Prostate gland (tissue), 2 donors: Measurements from ENCODE around the gene SARNP. TPM values are rescaled to one million over a fixed set of nuclear protein-coding genes. Genes with fewer than 3 reads are reported as not detected.

Experiments
- DNase-seq: peaks from one replicate; pipeline ENCODE4 v3.0.0-alpha.2; 2019; ENCODE audit warnings: low spot score
- H3K27ac ChIP-seq, 2 donors: fragments of 200-600 bp; sonication (generic); 2 replicates each; pipeline ENCODE4 v1.5.1; 2017 to 2019
- H3K27me3 ChIP-seq: fragments of 200-600 bp; sonication (generic); replicated peaks from 2 replicates; pipeline ENCODE4 v1.5.1; 2019; ENCODE audit not compliant: insufficient read depth
- H3K36me3 ChIP-seq, 2 donors: fragments of 200-600 bp; sonication (generic); 1 replicate in 1 of 2; 2 replicates in 1 of 2; pipeline versions ENCODE4 v1.5.1 to v1.8.1; 2017 to 2019
- H3K4me1 ChIP-seq: fragments of 200-600 bp; sonication (generic); replicated peaks from 2 replicates; pipeline ENCODE4 v1.5.1; 2019
- H3K4me3 ChIP-seq, 2 donors: fragments of 200-600 bp; sonication (generic); 2 replicates each; pipeline ENCODE4 v1.5.1; 2017 to 2019
- H3K9me3 ChIP-seq: fragments of 200-600 bp; sonication (generic); 2 replicates; pipeline ENCODE4 v1.5.1; 2017
- POLR2A ChIP-seq: fragments of 450-650 bp; IDR thresholded peaks from one replicate; pipeline ENCODE4 v1.6.1; 2016; ENCODE audit warnings: antibody characterized with exemption, mild to moderate bottlenecking
- POLR2AphosphoS5 ChIP-seq: sonication (generic); formaldehyde crosslinking; IDR thresholded peaks from one replicate; pipeline ENCODE4 v1.6.1; 2017; ENCODE audit warnings: antibody characterized with exemption
- WGBS: methylation state at CpG from one replicate; pipeline ENCODE4 v1.1.5; 2018; 5-methylcytosine and 5-hydroxymethylcytosine counted together
- intact Hi-C: fragments of 100-400 bp; cut with DNase I; formaldehyde crosslinking; loops from one replicate; pipeline ENCODE4 v1.14.2; 2022
- total RNA-seq, 2 donors: library from RNA; depleted of rRNA; stranded (reverse); fragments of >200 nt; gene quantifications; one replicate each; pipeline ENCODE4 v1.1.0, GENCODE V29; 2016
- TF ChIP-seq, protein P1 (sequence below), 4 experiments: fragments of 200-600 bp in 2 of 4; fragments of 450-650 bp in 2 of 4; sonication (generic) in 2 of 4; IDR thresholded peaks; 1 replicate in 3 of 4; 2 replicates in 1 of 4; pipeline ENCODE4 v1.5.1; 2016 to 2019; ENCODE audit warnings: antibody characterized with exemption in 4 of 4, mild to moderate bottlenecking in 2 of 4, moderate library complexity in 2 of 4

SARNP gene
- total RNA-seq, 2 donors from 2014 or later = 65.9 to 75.9 TPM

DNA sequence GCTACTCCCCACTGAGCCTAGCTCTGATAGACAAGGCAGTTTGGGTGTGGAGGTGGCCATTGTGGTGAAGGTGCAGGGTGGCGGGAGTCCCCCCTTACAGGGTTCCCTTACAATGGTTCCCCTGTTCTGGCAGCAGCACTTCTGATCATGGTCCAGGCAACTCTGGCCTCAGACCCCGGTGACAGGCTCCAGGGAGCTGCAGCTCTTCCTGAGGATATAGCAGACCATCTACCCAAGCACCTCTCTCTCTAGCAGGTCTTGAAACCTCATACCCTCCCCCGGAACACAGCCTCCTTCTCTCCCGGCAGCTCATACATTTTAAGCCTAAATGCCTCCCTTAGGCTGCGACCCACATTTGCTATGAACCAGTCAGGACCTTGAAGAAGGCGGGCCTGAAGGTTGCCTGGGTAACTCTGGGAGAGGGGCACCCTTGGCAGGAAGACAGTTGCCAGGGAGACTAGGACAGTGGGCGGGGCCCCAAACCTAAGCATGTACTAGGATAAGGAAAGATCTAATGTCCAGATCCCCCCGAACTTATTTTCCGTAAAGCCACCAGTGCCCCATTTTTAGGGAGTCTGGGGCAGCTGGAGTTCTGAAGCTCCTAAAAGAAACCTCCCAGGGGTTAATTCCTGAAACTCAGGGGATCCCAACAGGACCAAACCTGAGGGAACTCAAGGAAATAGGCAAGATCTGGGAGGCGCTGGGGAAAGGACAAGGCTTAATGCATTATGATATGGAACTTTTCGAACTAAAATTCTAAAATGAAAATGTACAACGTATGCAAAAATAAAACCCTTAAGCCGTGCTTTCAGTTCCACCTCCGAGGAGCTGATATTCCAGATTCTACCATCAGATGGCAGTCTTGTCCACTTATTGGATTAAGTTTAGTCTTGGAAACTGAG is 79.2 kb downstream of the SARNP start:
- TF ChIP-seq, protein P1, sequence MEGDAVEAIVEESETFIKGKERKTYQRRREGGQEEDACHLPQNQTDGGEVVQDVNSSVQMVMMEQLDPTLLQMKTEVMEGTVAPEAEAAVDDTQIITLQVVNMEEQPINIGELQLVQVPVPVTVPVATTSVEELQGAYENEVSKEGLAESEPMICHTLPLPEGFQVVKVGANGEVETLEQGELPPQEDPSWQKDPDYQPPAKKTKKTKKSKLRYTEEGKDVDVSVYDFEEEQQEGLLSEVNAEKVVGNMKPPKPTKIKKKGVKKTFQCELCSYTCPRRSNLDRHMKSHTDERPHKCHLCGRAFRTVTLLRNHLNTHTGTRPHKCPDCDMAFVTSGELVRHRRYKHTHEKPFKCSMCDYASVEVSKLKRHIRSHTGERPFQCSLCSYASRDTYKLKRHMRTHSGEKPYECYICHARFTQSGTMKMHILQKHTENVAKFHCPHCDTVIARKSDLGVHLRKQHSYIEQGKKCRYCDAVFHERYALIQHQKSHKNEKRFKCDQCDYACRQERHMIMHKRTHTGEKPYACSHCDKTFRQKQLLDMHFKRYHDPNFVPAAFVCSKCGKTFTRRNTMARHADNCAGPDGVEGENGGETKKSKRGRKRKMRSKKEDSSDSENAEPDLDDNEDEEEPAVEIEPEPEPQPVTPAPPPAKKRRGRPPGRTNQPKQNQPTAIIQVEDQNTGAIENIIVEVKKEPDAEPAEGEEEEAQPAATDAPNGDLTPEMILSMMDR (IDR thresholded peaks at IDR 0.05) = peak; percentile 72 to 96 (median 92)
- TF ChIP-seq POLR2A = no peak
- peak; percentile 62 for TF ChIP-seq POLR2AphosphoS5
- peak; percentile 84 for DNase-seq
- WGBS = 2% methylated on average over 14 of the region's 14 CpGs
- Histone ChIP-seq H3K36me3 (no peaks in the 10 kb centered on the region), H3K27me3 (no peaks in the 10 kb centered on the region), H3K4me3 (peak overlapping the region; percentile 26 to 41), H3K4me1 (no peaks in the 10 kb centered on the region), H3K27ac (peak overlapping the region; percentile 56 to 61), H3K9me3 (no peaks in the 10 kb centered on the region)
- intact Hi-C loops = loop anchor here (2.0 to 10.0 kb wide), 3 partner anchors 200 to 366 kb away; partner anchors contain the start of genes PA2G4 and RPS26

DNA sequence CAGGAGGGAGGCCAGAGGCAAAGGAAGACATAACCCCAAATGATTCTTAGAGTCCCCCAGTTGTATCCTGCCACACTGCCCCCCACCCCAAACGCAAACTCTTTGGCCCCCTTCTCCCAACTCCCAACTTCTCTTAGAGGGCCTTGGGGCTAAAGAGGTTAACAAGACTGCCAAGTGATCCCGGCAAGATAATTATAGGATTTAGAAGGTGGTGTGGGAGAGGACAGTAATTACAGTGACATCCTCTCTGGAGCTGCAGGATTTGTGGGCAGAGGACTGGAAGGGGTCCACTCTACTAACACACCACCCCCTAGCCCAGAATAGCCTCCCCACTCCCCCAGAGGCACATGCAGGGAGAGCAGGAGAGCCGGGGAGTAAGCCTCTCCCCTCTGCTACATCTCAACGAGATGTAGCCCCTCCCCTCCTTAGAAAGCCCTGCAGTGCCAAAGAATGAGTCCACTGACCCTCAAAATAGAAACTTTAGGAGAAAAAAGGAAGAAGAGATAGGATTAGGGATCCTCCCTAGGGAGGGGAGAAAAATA is 79.9 kb downstream of the SARNP start:
- intact Hi-C loops = loop anchor here (2.0 to 10.0 kb wide), 3 partner anchors 201 to 367 kb away; partner anchors contain the start of genes PA2G4 and RPS26
- no peaks in the 10 kb centered on the region for H3K9me3 ChIP-seq
- H3K27me3 ChIP-seq = no peaks in the 10 kb centered on the region
- peak overlapping the region; percentile 56 to 61 for H3K27ac ChIP-seq
- H3K36me3 ChIP-seq = no peaks in the 10 kb centered on the region
- TF ChIP-seq POLR2A = no peak
- no peak for DNase-seq
- H3K4me1 ChIP-seq = no peaks in the 10 kb centered on the region
- WGBS = 2% methylated on average over 4 of the region's 4 CpGs
- H3K4me3 ChIP-seq = no peak overlapping the region

DNA sequence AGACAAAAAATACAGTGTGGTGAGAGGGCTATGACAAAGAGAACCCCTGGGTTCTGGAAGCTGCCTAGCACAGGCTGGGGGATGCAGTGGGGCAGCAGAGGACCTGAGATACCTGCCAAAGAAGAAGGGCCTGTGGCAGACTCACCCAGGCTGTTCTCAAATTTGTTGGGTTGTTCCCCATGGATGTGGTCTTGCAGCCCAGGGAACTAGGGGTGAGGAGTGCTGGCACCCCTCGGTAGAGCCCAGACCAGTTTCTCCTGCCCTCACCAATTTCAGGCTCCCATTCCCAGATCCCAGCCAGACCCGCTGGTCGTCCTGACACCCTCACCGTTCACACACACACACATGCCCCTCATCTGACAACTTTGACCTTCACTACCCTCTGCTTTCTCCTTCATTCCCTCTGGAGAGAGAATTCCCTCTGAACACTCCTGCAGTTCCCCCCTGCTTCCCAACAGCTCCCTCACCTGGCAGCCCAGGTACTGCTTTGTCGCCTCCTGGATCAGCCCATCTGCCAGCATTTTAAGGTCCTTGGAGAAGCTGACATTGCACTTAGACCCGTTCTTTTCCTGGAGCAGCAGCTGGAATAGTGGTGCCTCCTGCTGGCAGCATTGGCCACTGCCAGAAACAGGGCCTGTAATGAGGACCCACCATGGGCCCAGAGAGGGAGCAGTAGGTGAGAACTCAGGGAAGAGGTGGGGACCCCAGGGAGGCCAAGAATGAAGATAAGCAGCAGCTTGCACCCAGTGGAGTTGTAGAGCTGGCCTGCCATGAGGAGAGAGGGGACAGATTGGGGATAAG is 80.5 kb downstream of the SARNP start:
- intact Hi-C loops = loop anchor here (10.0 kb wide), 2 partner anchors 308 to 368 kb away; partner anchors contain the start of genes PA2G4 and RPS26
- DNase-seq = peak; percentile 69
- WGBS = 26% methylated on average over 6 of the region's 6 CpGs
- no peak overlapping the region for H3K27ac ChIP-seq
- TF ChIP-seq, protein P1 (IDR thresholded peaks at IDR 0.05) = peak; percentile 49 to 87 (median 66)
- TF ChIP-seq POLR2AphosphoS5 = peak; percentile 67
- no peak for TF ChIP-seq POLR2A
- H3K4me3 ChIP-seq = no peak overlapping the region
- no peaks in the 10 kb centered on the region for H3K27me3 ChIP-seq
- no peaks in the 10 kb centered on the region for H3K9me3 ChIP-seq
- H3K4me1 ChIP-seq = no peaks in the 10 kb centered on the region
- H3K36me3 ChIP-seq = no peaks in the 10 kb centered on the region

DNA sequence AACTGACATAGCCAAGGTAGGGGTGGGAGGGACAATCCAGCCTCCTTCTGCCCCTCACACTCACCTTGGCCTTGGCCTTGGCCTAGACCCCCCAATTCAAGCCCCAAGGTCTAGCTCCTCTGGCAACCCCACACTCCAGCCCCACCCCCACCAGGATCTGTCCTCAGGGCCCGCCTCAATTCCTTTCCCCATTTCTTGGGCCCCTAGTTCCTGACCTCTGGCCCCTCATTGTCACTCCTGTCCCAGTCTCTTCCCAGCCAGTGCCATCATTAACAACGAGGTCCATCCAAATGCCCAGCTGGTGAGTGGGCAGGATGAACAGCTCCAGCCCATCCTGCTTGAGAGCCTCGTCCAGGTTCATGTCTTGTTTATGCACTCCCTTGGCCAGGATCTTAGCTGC is 81.4 kb downstream of the SARNP start:
- no peaks in the 10 kb centered on the region for H3K4me1 ChIP-seq
- TF ChIP-seq POLR2AphosphoS5 = no peak
- TF ChIP-seq, protein P1 (IDR thresholded peaks at IDR 0.05) = no peak
- no peak for TF ChIP-seq POLR2A
- no peak for DNase-seq

DNA sequence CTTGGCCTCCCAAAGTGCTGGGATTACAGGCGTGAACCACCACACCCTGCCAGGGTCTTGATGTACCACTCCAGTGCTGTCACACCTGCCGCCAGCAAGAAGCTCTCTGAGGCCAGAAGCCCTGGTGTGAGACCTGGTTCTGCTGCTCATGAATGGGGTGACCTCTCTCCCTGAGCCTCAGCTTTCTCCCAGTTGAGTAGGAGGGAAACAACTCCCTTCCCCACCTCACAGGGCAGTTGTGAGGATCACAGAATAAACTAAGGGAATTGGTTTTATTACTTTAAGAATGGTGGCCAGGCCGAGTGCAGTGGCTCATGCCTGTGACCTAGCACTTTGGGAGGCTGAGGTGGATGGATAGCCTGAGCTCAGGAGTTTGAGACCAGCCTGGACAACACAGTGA is 82.9 kb downstream of the SARNP start:
- Histone ChIP-seq H3K27ac (no peak overlapping the region), H3K4me1 (no peaks in the 10 kb centered on the region), H3K27me3 (no peaks in the 10 kb centered on the region), H3K4me3 (no peak overlapping the region), H3K36me3 (no peaks in the 10 kb centered on the region), H3K9me3 (no peaks in the 10 kb centered on the region)
- TF ChIP-seq POLR2AphosphoS5 (no peak), POLR2A (no peak)
- TF ChIP-seq, protein P1 (IDR thresholded peaks at IDR 0.05) = no peak
- 91% methylated on average over 3 of the region's 3 CpGs for WGBS
- intact Hi-C loops = loop anchor here (10.0 kb wide), 2 partner anchors 310 to 370 kb away; partner anchors contain the start of genes PA2G4 and RPS26
- no peak for DNase-seq

More for the DNA sequence above, 81.4 kb downstream of the SARNP start:
- H3K36me3 ChIP-seq = no peaks in the 10 kb centered on the region
- intact Hi-C loops = loop anchor here (10.0 kb wide), 2 partner anchors 309 to 369 kb away; partner anchors contain the start of genes PA2G4 and RPS26
- no peaks in the 10 kb centered on the region for H3K27me3 ChIP-seq
- H3K9me3 ChIP-seq = no peaks in the 10 kb centered on the region
- H3K4me3 ChIP-seq = no peak overlapping the region
- 50% methylated on average over 3 of the region's 3 CpGs for WGBS
- H3K27ac ChIP-seq = no peak overlapping the region
